Neural cell (in vitro differentiated cells): ENCODE results near the gene PHOX2A. TPM values are rescaled to one million over a fixed set of nuclear protein-coding genes. Genes with fewer than 3 reads are reported as not detected.

Source experiments
- H2AFZ ChIP-seq: fragments of 200-600, 300-800 bp; sonication (generic), shearing (Covaris generic); 2 replicates; pipeline ENCODE4 v1.6.0; 2014; ENCODE audit warnings: low read depth, mild to moderate bottlenecking, antibody characterized with exemption, low read length, moderate library complexity
- H3F3A ChIP-seq: fragments of 200-600 bp; shearing (Covaris generic); 2 replicates; pipeline ENCODE4 v1.6.1; 2016; ENCODE audit warnings: mild to moderate bottlenecking, moderate library complexity, mixed read lengths, antibody characterized with exemption, low read length; ENCODE audit not compliant: insufficient read depth, poor library complexity, severe bottlenecking
- H3K27ac ChIP-seq: fragments of 200-600, 300-800 bp; sonication (generic), shearing (Covaris generic); 2 replicates; pipeline ENCODE4 v1.5.1; 2014; ENCODE audit warnings: mild to moderate bottlenecking, low read length, moderate library complexity
- H3K27me3 ChIP-seq: fragments of 300-800, 200-600 bp; sonication (generic), shearing (Covaris generic); 2 replicates; pipeline ENCODE4 v1.6.0; 2014; ENCODE audit warnings: mild to moderate bottlenecking, low read depth, low read length, moderate library complexity; ENCODE audit not compliant: insufficient read depth
- H3K36me3 ChIP-seq: fragments of 300-800, 200-600 bp; sonication (generic), shearing (Covaris generic); 2 replicates; pipeline ENCODE4 v1.5.1; 2014; ENCODE audit warnings: mild to moderate bottlenecking, antibody characterized with exemption, low read length, moderate library complexity; ENCODE audit not compliant: insufficient read depth
- H3K4me2 ChIP-seq: fragments of 300-800, 200-600 bp; sonication (generic), shearing (Covaris generic); 2 replicates; pipeline ENCODE4 v1.6.0; 2014; ENCODE audit warnings: mild to moderate bottlenecking, low read length
- H3K4me3 ChIP-seq: fragments of 300-800, 200-600 bp; sonication (generic), shearing (Covaris generic); 2 replicates; pipeline ENCODE4 v1.5.1; 2014; ENCODE audit warnings: mild to moderate bottlenecking, low read length, moderate library complexity
- H3K79me2 ChIP-seq: fragments of 200-600 bp; shearing (Covaris generic); replicated peaks from 2 replicates; pipeline ENCODE4 v1.6.0; 2014; ENCODE audit warnings: mild to moderate bottlenecking, low read length, moderate library complexity; ENCODE audit not compliant: insufficient read depth
- H3K9ac ChIP-seq: fragments of 300-800, 200-600 bp; sonication (generic), shearing (Covaris generic); 2 replicates; pipeline ENCODE4 v1.6.1; 2016; ENCODE audit warnings: mild to moderate bottlenecking, low read length, mixed read lengths
- H3K9me2 ChIP-seq: fragments of 200-600 bp; shearing (Covaris generic); 2 replicates; pipeline ENCODE4 v1.6.1; 2016; ENCODE audit warnings: mild to moderate bottlenecking, low read length, mixed read lengths; ENCODE audit not compliant: insufficient read depth
- H3K9me3 ChIP-seq: fragments of 200-600, 300-800 bp; sonication (generic), shearing (Covaris generic); 2 replicates; pipeline ENCODE4 v1.6.1; 2016; ENCODE audit warnings: mild to moderate bottlenecking, mixed run types, low read length, moderate library complexity, mixed read lengths
- H4K20me1 ChIP-seq: fragments of 200-600 bp; shearing (Covaris generic); 2 replicates; pipeline ENCODE4 v1.6.1; 2016; ENCODE audit warnings: mild to moderate bottlenecking, mixed run types; ENCODE audit not compliant: insufficient read depth
- CTCF ChIP-seq: fragments of 450-650 bp; IDR thresholded peaks from 2 replicates; pipeline ENCODE4 v1.5.1; 2014; ENCODE audit warnings: antibody characterized with exemption, mild to moderate bottlenecking, moderate library complexity; ENCODE audit not compliant: poor library complexity, severe bottlenecking
- EP300 ChIP-seq: fragments of 450-650 bp; conservative IDR thresholded peaks from 2 replicates; pipeline ENCODE4 v1.6.1; 2014; ENCODE audit warnings: antibody characterized with exemption, mild to moderate bottlenecking, moderate library complexity; ENCODE audit not compliant: poor library complexity, severe bottlenecking
- EZH2 ChIP-seq: fragments of 200-600, 300-800 bp; shearing (Covaris generic), sonication (generic); IDR thresholded peaks from 2 replicates; pipeline ENCODE4 v1.6.1; 2014; ENCODE audit warnings: antibody characterized with exemption, low read length, borderline replicate concordance, mild to moderate bottlenecking; ENCODE audit not compliant: insufficient read depth, poor library complexity, severe bottlenecking
- MXI1 ChIP-seq: fragments of 450-650 bp; conservative IDR thresholded peaks from 2 replicates; pipeline ENCODE4 v1.6.1; 2014; ENCODE audit warnings: antibody characterized with exemption, mild to moderate bottlenecking; ENCODE audit not compliant: poor library complexity, severe bottlenecking
- POLR2AphosphoS5 ChIP-seq: IDR thresholded peaks from 2 replicates; pipeline ENCODE4 v1.6.1; 2012
- RAD21 ChIP-seq: fragments of 450-650 bp; conservative IDR thresholded peaks from 2 replicates; pipeline ENCODE4 v1.6.1; 2014; ENCODE audit warnings: antibody characterized with exemption, mild to moderate bottlenecking, moderate library complexity
- REST ChIP-seq: IDR thresholded peaks from 2 replicates; pipeline ENCODE4 v1.6.1; 2012; ENCODE audit warnings: borderline replicate concordance
- SMC3 ChIP-seq: fragments of 450-650 bp; conservative IDR thresholded peaks from 2 replicates; pipeline ENCODE4 v1.6.1; 2014; ENCODE audit warnings: antibody characterized with exemption, mild to moderate bottlenecking, moderate library complexity; ENCODE audit not compliant: poor library complexity
- TAF1 ChIP-seq: IDR thresholded peaks from 2 replicates; pipeline ENCODE4 v1.6.1; 2012; ENCODE audit warnings: low read depth
- polyA plus RNA-seq: library from polyadenylated mRNA; depleted of rRNA; stranded (reverse); fragments of >200 nt; gene quantifications from 2 replicates; pipeline ENCODE4 v1.2.3, GENCODE V29; 2014

The PHOX2A gene
- polyA plus RNA-seq, 1 donor from 2014 or later = not detected

DNA sequence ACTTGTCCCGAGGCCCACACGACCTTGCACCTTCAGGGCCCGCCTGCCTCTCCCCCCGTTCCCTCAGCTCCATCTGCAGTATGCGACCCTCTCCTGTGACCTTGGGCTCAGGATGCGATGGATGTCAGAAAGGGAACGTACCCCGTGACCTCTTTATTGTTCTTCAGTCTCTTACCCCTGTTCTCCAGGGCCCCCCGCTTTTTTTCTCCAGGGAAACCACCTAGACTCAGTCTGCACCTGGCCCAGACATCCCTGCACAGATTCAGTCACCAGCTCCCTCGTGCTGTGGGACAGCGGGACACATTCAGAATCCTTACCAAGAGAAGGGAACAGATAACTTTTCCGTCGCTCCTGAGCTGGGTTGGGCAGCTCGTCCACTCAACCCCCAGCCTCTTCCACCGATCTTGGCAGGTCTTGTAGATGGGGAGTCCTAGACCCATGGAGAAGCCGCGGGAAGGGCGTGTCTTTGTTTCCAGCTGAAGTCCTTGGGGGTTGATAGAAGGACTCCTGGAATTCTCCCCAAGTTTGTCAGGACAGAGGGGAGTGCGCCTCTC lies 1.4 kb upstream of the PHOX2A start:
- no peaks in the 10 kb centered on the region for H3K9me2 ChIP-seq
- H3K27me3 ChIP-seq = peaks cover 75% of the 10 kb centered on the region
- H3K36me3 ChIP-seq = no peaks in the 10 kb centered on the region
- no peak overlapping the region for H2AFZ ChIP-seq
- H3K9me3 ChIP-seq = peaks cover 4% of the 10 kb centered on the region
- no peak overlapping the region for H3K9ac ChIP-seq
- no peak overlapping the region for H3K4me2 ChIP-seq
- H3K79me2 ChIP-seq = no peaks in the 10 kb centered on the region
- no peak overlapping the region for H3K27ac ChIP-seq
- no peaks in the 10 kb centered on the region for H3F3A ChIP-seq
- peak overlapping the region; percentile 49 for H3K4me3 ChIP-seq
- TF ChIP-seq EZH2 (no peak), TAF1 (no peak), REST (no peak), MXI1 (no peak), CTCF (no peak), POLR2AphosphoS5 (no peak), RAD21 (no peak), EP300 (no peak), SMC3 (no peak)
- H4K20me1 ChIP-seq = no peaks in the 10 kb centered on the region

GRCh38 chr11:72244361-72245262 lies 636 bp upstream of the PHOX2A start:
- Histone ChIP-seq H3K27ac (no peak overlapping the region), H3K4me3 (peak overlapping the region; percentile 49), H3K4me2 (no peak overlapping the region), H3K36me3 (no peaks in the 10 kb centered on the region), H3K9me3 (peaks cover 4% of the 10 kb centered on the region), H3F3A (no peaks in the 10 kb centered on the region), H2AFZ (no peak overlapping the region), H3K9me2 (no peaks in the 10 kb centered on the region), H3K27me3 (peaks cover 81% of the 10 kb centered on the region), H3K9ac (no peak overlapping the region), H4K20me1 (no peaks in the 10 kb centered on the region), H3K79me2 (no peaks in the 10 kb centered on the region)
- no peak for TF ChIP-seq POLR2AphosphoS5
- no peak for TF ChIP-seq EP300
- TF ChIP-seq EZH2 = peak; percentile 83
